Astrocyte of the spinal cord (primary cell): ENCODE results near the gene C20orf144.
A peak's percentile ranks its signal among the peaks of the same experiment; 100 is the strongest.

Source experiments
- DNase-seq: peaks from one replicate; pipeline ENCODE4 v3.0.0; 2011; ENCODE audit warnings: low read depth, low spot score
- H3K4me3 ChIP-seq: 2 replicates; pipeline ENCODE4 v1.5.1; 2011; ENCODE audit warnings: low read depth, mild to moderate bottlenecking, low read length, moderate library complexity
- CTCF ChIP-seq: IDR thresholded peaks from 2 replicates; pipeline ENCODE4 v1.5.1; 2012; ENCODE audit warnings: low read depth, mild to moderate bottlenecking, low read length, inconsistent platforms
- in situ Hi-C: cut with HindIII; loops from 2 replicates; pipeline ENCODE4 v1.10.0; 2017; ENCODE audit warnings: low sequenced_read_pairs

C20orf144 gene

GRCh38 chr20:33664085-33664761 is 2.1 kb downstream of the C20orf144 start:
- peak overlapping the region; percentile 69 for H3K4me3 ChIP-seq
- no peak for DNase-seq
- in situ Hi-C loops, result no loop called here
- TF ChIP-seq CTCF, result no peak

- H3K4me3 ChIP-seq, result no peak overlapping the region
- TF ChIP-seq CTCF, result no peak
- in situ Hi-C loops, result no loop called here
- DNase-seq, result no peak
Observed at GRCh38 chr20:33664762-33665144, 2.6 kb downstream of the C20orf144 start.

- peak within 1 kb of the TSS; percentile 40 for H3K4me3 ChIP-seq
- in situ Hi-C loops, result no loop called here
Observed at GRCh38 chr20:33666293-33667244, 4.4 kb downstream of the C20orf144 start, which contains the start of gene ACTL10. Gene ACTL10, plus strand, starts transcription at chr20:33666943. Its CDS starts 555 bp downstream, at chr20:33667498.

GRCh38 chr20:33667245-33667675 is 5.1 kb downstream of the C20orf144 start:
- no peak for TF ChIP-seq CTCF
- in situ Hi-C loops, result no loop called here
- no peak for DNase-seq
- peak overlapping the region; percentile 40 for H3K4me3 ChIP-seq

More at GRCh38 chr20:33666293-33667244, 4.4 kb downstream of the C20orf144 start, which contains the start of gene ACTL10:
- peak; percentile 49 for TF ChIP-seq CTCF
- DNase-seq, result peak; percentile 98

GRCh38 chr20:33667676-33668465 is 5.7 kb downstream of the C20orf144 start:
- H3K4me3 ChIP-seq, result peak overlapping the region; percentile 29
- peak; percentile 71 for DNase-seq
- in situ Hi-C loops, result no loop called here
- TF ChIP-seq CTCF, result peak; percentile 86
